Esophagus squamous epithelium (tissue), 5 donors: ENCODE results near the gene REEP1. TPM values are rescaled to one million over a fixed set of nuclear protein-coding genes. Genes with fewer than 3 reads are reported as not detected.

Source experiments
- DNase-seq: peaks from one replicate; lab custom pipeline; 2025; lab: John Stamatoyannopoulos, UW
- H3K27ac ChIP-seq, 4 donors: fragments of 200-600 bp; sonication (generic); one replicate each; pipeline ENCODE4 v1.5.1; 2016 to 2019; ENCODE audit warnings: mild to moderate bottlenecking in 1 of 4
- H3K27me3 ChIP-seq, 4 donors: fragments of 200-600 bp; sonication (generic); 1 replicate in 3 of 4; 2 replicates in 1 of 4; pipeline versions ENCODE4 v1.5.1 to v1.6.0; 2017 to 2021; ENCODE audit warnings: antibody characterized with exemption in 1 of 4
- H3K36me3 ChIP-seq, 3 donors: fragments of 200-600 bp; sonication (generic); one replicate each; pipeline ENCODE4 v1.5.1; 2016 to 2019
- H3K4me1 ChIP-seq, 3 donors: fragments of 200-600 bp; sonication (generic); one replicate each; pipeline ENCODE4 v1.5.1; 2017 to 2019
- H3K4me3 ChIP-seq, 4 donors: fragments of 200-600 bp; sonication (generic); 1 replicate in 3 of 4; 2 replicates in 1 of 4; pipeline ENCODE4 v1.5.1; 2016 to 2019; ENCODE audit warnings: mild to moderate bottlenecking in 2 of 4, moderate library complexity in 1 of 4
- H3K9me3 ChIP-seq, 3 donors: fragments of 200-600 bp; sonication (generic); one replicate each; pipeline ENCODE4 v1.5.1; 2016 to 2019
- POLR2A ChIP-seq, 4 donors: fragments of 450-650 bp; IDR thresholded peaks; one replicate each; pipeline ENCODE4 v1.6.1; 2017; ENCODE audit warnings: antibody characterized with exemption in 4 of 4, mild to moderate bottlenecking in 4 of 4, moderate library complexity in 3 of 4
- WGBS, 2 donors: methylation state at CpG; one replicate each; pipeline ENCODE4 v1.1.5; 2018; 5-methylcytosine and 5-hydroxymethylcytosine counted together
- intact Hi-C: fragments of 100-400 bp; cut with DNase I; formaldehyde crosslinking; loops from one replicate; pipeline ENCODE4 v1.15.0; 2022
- total RNA-seq, 4 donors: library from RNA; depleted of rRNA; stranded (reverse); fragments of >200 nt; gene quantifications; one replicate each; pipeline ENCODE4 v1.1.0, GENCODE V29; 2016
- TF ChIP-seq, protein P1 (sequence below), 6 experiments: fragments of 450-650 bp in 4 of 6; fragments of 200-600 bp in 2 of 6; sonication (generic) in 2 of 6; IDR thresholded peaks; one replicate each; pipeline ENCODE4 v1.5.1; 2016 to 2019; ENCODE audit warnings: antibody characterized with exemption in 6 of 6, mild to moderate bottlenecking in 4 of 6, moderate library complexity in 4 of 6
- donor health status: DM: yes; HTN: yes; CAD: no.

The REEP1 gene
- total RNA-seq, 4 donors from 2014 or later = 0.83 to 10.3 (median 2.0) TPM

GRCh38 chr2:86214503-86214832 is 123.0 kb downstream of the REEP1 start:
- DNase-seq = no peak
- peak overlapping the region in 1 of 4 donors; percentile 15 for H3K27ac ChIP-seq
- 86 to 89% methylated on average over 2 of the region's 2 CpGs for WGBS, 2 donors

DNA sequence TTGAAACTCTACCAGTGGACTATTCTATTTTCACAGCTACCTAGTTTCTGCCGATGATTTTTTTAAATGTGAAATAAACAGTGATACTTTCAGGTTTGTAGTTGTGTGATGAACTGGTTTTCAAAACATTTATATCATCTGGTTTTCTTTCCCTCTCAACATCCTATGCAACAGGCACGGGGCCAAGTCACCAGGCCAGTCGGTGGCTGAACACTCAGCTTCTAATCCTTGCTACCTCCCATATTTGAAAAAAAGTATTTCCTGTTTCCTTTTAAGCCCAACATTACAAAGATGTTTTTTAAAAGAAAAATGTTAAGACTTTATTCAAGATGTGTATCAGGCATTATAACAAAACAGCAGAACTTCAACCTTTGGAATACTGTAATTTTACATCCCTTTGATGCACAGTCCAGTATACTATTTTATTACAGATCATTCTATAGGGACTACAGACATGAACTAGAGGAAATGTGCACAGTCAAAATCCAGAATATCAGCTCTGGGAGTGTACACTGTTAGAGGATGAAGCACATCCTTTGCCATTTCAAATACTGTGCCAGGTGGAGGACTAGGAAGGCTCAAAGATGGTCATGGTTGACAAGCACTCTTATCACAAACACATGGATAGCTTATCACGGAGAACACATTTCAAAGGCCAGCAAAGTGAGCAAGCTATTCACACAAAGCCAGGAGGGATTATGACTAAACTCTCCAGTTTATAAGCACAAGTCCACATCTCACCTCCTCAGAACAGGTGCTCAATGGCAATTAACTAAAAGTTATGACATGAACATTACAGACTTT is 123.5 kb downstream of the REEP1 start:
- no peaks in the 10 kb centered on the region for H3K9me3 ChIP-seq
- TF ChIP-seq, protein P1, sequence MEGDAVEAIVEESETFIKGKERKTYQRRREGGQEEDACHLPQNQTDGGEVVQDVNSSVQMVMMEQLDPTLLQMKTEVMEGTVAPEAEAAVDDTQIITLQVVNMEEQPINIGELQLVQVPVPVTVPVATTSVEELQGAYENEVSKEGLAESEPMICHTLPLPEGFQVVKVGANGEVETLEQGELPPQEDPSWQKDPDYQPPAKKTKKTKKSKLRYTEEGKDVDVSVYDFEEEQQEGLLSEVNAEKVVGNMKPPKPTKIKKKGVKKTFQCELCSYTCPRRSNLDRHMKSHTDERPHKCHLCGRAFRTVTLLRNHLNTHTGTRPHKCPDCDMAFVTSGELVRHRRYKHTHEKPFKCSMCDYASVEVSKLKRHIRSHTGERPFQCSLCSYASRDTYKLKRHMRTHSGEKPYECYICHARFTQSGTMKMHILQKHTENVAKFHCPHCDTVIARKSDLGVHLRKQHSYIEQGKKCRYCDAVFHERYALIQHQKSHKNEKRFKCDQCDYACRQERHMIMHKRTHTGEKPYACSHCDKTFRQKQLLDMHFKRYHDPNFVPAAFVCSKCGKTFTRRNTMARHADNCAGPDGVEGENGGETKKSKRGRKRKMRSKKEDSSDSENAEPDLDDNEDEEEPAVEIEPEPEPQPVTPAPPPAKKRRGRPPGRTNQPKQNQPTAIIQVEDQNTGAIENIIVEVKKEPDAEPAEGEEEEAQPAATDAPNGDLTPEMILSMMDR (IDR thresholded peaks at IDR 0.05) = no peak
- no peak for TF ChIP-seq POLR2A (IDR thresholded peaks at IDR 0.05)
- H3K36me3 ChIP-seq = peaks cover 5 to 57% (median 12%) of the 10 kb centered on the region in 3 donors
- no peaks in the 10 kb centered on the region for H3K27me3 ChIP-seq
- 32 to 47% methylated on average over 4 of the region's 4 CpGs for WGBS, 2 donors
- H3K4me3 ChIP-seq = no peak overlapping the region
- DNase-seq = no peak
- peaks cover 0 to 17% (median 0%) of the 10 kb centered on the region in 3 donors for H3K4me1 ChIP-seq
- intact Hi-C loops = no loop called here
- H3K27ac ChIP-seq = peak overlapping the region in 1 of 4 donors; percentile 15

More at GRCh38 chr2:86214503-86214832, 123.0 kb downstream of the REEP1 start:
- H3K27me3 ChIP-seq = no peaks in the 10 kb centered on the region
- intact Hi-C loops = no loop called here
- H3K4me1 ChIP-seq = peaks cover 0 to 17% (median 0%) of the 10 kb centered on the region in 3 donors
- no peak overlapping the region for H3K4me3 ChIP-seq
- H3K36me3 ChIP-seq = peaks cover 4 to 51% (median 11%) of the 10 kb centered on the region in 3 donors
- H3K9me3 ChIP-seq = no peaks in the 10 kb centered on the region
- TF ChIP-seq, protein P1 (IDR thresholded peaks at IDR 0.05) = no peak
- TF ChIP-seq POLR2A (IDR thresholded peaks at IDR 0.05) = no peak

DNA sequence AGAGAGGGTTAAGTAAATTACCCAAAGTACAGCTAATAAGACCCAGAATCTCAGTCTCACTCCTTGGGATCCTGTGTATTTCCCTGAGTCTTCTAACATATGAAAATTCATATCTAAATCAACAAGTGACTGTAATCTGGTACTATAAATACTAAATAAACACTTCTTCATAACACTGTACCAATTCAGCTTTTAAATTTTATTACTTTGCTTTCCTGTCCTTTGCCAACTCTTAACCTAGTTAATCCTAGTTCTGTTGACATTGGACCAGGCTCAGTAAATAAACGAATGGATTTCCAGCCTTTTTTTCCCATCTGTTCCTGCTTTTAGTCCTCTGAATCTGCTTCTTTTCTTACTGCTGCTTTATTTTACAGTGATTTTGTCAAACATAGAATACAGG is 124.4 kb downstream of the REEP1 start:
- DNase-seq = no peak
- H3K4me3 ChIP-seq = no peak overlapping the region
- peaks cover 0 to 17% (median 0%) of the 10 kb centered on the region in 3 donors for H3K4me1 ChIP-seq
- WGBS, 2 donors = 22 to 40% methylated on average over 1 of the region's 1 CpG
- H3K27me3 ChIP-seq = no peaks in the 10 kb centered on the region
- peak overlapping the region in 1 of 4 donors; percentile 9 for H3K27ac ChIP-seq
- peaks cover 9 to 65% (median 18%) of the 10 kb centered on the region in 3 donors for H3K36me3 ChIP-seq
- TF ChIP-seq, protein P1 (IDR thresholded peaks at IDR 0.05) = no peak
- TF ChIP-seq POLR2A (IDR thresholded peaks at IDR 0.05) = no peak
- no peaks in the 10 kb centered on the region for H3K9me3 ChIP-seq
- intact Hi-C loops = no loop called here

GRCh38 chr2:86211796-86212188 is 125.6 kb downstream of the REEP1 start:
- Histone ChIP-seq H3K4me3 (no peak overlapping the region), H3K27me3 (no peaks in the 10 kb centered on the region), H3K36me3 (peaks cover 18 to 78% (median 18%) of the 10 kb centered on the region in 3 donors), H3K9me3 (no peaks in the 10 kb centered on the region), H3K27ac (no peak overlapping the region), H3K4me1 (peaks cover 0 to 17% (median 0%) of the 10 kb centered on the region in 3 donors)
- TF ChIP-seq POLR2A (IDR thresholded peaks at IDR 0.05) = no peak
- TF ChIP-seq, protein P1 (IDR thresholded peaks at IDR 0.05) = no peak
- intact Hi-C loops = no loop called here
- no peak for DNase-seq
- 81 to 87% methylated on average over 2 of the region's 2 CpGs for WGBS, 2 donors

GRCh38 chr2:86211033-86211795 is 126.2 kb downstream of the REEP1 start:
- Histone ChIP-seq H3K9me3 (no peaks in the 10 kb centered on the region), H3K36me3 (peaks cover 18 to 83% (median 18%) of the 10 kb centered on the region in 3 donors), H3K4me3 (no peak overlapping the region), H3K4me1 (peaks cover 0 to 17% (median 0%) of the 10 kb centered on the region in 3 donors), H3K27ac (no peak overlapping the region), H3K27me3 (no peaks in the 10 kb centered on the region)
- no peak for DNase-seq
- WGBS, 2 donors = 89% methylated on average over 2 of the region's 2 CpGs
- intact Hi-C loops = no loop called here
- TF ChIP-seq, protein P1 (IDR thresholded peaks at IDR 0.05) = no peak
- TF ChIP-seq POLR2A (IDR thresholded peaks at IDR 0.05) = no peak
